Muscle of back (tissue), 11 donors: ENCODE data around the gene NAPB. TPM values are rescaled to one million over a fixed set of nuclear protein-coding genes. Genes with fewer than 3 reads are reported as not detected.

Experiments
- DNase-seq, 3 donors: peaks; one replicate each; pipeline versions ENCODE4 v3.0.0 to v3.0.0-alpha.2; 2013
- polyA plus RNA-seq, 10 donors: library from polyadenylated mRNA; unstranded; fragments of 120-200 nt; gene quantifications; one replicate each; pipeline ENCODE4 v1.2.1, GENCODE V29; 2013; ENCODE audit not compliant: insufficient read length in 10 of 10

Gene NAPB
- polyA plus RNA-seq, 10 donors = 5.0 to 12.9 (median 7.6) TPM

- DNase-seq = no peak
Measured at GRCh38 chr20:23407781-23408464, 13.4 kb downstream of the NAPB start.

DNA sequence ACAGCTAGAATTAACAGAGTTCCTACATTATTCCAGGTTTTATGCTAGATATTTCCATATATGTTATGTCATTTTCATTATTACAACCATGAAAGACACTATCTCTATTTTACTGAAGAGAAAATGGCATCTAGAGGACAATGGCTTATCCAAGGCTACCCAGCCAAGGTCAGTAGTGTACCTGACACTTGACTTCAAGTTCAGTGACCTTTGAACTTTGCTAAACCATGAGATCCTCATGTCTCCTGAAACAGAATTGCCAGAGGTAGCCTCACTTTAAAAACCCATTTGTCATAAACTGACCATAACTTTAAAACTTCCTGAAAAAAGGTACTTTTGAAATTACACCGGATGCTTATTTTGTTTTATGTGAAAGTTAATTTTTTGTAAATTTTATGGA lies 14.4 kb downstream of the NAPB start:
- no peak for DNase-seq

GRCh38 chr20:23404196-23404595 lies 17.1 kb downstream of the NAPB start:
- DNase-seq = no peak

DNA sequence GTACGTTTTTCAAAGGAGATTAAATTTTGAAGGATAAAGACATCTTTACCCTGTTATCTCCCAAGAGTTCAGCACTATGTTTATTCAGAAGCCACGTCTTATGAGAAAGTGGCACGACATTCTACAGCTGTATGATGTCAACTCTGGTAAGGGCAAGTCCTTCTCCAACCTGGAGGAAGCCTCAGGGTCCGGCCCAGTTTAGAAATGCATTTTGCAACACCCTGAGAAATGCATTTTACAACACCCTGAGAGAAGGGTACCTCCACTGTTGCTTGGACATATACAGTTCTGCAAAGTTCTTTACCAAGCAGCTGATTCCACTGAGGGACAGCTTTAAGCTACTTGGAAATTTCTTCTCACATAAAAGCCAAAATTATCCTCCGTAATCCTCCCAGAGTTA lies 17.5 kb downstream of the NAPB start:
- no peak for DNase-seq

- no peak for DNase-seq
Measured at GRCh38 chr20:23401051-23401450, 20.2 kb downstream of the NAPB start.

DNA sequence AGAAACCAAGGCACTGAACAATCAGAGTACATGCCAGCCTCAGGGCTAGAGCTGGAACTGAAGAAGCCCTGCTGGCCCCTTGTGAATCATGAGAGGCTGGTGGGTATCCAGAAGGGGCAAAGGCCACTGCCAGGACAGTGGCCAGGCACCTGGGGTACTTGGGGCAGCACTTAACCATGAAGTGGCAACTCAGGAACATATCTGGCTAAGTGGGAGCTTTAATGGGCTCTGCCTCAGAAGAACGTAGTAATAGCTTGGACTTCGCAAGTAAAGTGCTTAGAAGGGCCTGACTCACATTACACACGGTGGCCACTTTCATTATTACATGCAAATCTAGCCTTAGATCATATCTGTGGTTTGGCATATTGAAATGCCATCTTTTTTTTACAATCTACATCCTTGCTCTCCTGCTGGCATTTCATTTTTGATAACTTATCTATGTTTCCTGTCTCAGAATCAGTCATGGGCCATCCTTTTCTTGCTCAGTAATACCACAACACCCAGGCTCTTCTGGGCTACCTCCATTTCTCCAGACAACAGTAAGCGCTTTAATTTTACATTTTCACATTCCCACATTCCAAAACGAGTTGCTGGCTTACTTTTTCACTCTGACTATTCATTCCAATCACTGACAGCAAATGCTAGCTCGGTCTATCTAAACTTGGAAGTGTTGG lies 21.6 kb downstream of the NAPB start:
- DNase-seq = no peak

- DNase-seq = no peak
Measured at GRCh38 chr20:23397961-23398360, 23.3 kb downstream of the NAPB start.

- DNase-seq = no peak
Measured at GRCh38 chr20:23396950-23397627, 24.2 kb downstream of the NAPB start.

GRCh38 chr20:23393996-23394775 lies 27.1 kb downstream of the NAPB start:
- DNase-seq = no peak

GRCh38 chr20:23391707-23392310 lies 29.5 kb downstream of the NAPB start:
- DNase-seq = no peak

DNA sequence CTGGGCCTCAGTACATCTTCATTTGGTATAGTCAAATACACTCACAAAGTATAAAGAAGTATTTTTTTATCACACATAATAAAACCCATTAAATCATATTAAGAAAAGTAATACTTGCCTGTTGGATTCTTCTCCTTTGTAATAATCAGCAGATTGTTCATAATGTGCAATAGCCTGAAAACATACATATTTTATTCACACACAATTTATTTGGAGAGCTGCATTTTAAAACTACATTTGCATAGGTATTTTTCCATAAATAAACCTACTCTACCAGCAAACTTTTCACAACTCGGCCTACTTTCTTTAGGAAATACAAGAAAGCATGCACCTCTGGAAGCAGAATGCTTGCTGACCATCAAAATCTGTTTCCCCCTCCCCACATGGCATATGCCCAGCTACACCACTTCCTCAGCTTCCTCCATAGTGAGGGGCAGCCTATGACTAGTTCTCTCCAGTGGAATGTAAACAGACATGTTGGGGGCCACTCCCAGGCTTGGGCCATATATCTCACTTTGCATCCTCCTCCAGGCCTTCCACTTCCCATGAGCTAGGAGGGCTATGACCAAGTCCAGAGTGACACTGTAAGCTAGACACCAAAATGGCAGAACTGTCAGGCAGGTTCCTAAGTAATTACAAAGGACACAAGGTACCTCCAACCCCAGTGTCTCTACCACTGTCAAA lies 31.1 kb downstream of the NAPB start:
- DNase-seq = no peak

GRCh38 chr20:23387118-23387443 lies 34.2 kb downstream of the NAPB start:
- no peak for DNase-seq

DNA sequence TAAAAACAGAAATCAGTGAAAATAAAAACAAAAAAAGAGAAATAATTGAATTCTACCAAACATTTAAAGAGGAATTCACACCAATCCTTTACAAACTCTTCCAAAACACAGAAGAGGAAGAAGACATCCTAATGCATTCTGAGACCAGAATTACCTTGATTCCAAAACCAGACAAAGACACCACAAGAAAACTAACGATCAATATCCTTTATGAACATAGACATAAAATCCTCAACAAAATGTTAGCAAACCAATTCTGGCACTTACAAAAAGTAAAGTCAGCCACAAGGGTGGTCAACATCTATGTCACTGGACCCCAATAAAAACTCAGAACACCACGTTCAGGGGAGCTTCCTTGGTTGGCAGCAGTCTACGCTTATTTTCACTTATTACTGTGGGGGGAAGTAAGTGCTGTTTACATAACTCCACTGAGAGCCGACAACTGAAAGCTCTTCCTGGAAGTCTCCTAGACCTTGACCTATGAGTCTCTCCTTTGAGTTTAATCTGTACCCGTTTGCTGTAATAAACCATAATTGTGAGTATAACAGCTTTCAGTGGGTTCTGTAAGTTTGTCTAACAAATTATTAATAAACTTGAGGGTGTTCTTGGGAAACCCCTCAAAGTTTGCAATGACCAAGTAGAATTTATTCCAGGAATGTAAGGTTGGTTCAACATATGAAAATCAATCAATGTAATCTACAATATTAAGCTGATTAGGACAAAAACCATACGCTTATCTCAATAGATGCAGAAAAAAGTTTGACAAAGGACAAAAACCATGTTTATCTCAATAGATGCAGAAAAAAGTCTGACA lies 34.8 kb downstream of the NAPB start:
- no peak for DNase-seq

- DNase-seq = no peak
Measured at GRCh38 chr20:23381876-23382275, 39.4 kb downstream of the NAPB start.

GRCh38 chr20:23379772-23380171 lies 41.5 kb downstream of the NAPB start:
- DNase-seq = no peak

DNA sequence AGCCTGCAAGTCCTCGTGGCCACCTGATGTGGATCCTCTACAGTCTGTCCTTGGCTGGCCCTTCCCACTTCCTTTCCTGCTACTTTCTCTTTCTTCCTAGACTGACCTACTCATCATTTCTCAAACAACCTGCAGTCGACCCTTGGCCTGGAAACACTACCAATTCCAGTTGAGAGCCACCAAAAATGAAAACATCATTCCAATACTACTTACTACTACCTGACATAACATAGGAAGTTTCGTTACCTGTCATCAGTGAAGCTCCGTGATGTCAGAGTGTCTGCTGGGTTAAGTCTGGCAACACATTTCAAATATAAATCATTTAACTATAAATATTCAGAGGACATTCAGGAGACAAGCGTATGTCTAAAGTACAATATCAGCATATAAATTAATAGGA lies 45.5 kb downstream of the NAPB start:
- DNase-seq = no peak

DNA sequence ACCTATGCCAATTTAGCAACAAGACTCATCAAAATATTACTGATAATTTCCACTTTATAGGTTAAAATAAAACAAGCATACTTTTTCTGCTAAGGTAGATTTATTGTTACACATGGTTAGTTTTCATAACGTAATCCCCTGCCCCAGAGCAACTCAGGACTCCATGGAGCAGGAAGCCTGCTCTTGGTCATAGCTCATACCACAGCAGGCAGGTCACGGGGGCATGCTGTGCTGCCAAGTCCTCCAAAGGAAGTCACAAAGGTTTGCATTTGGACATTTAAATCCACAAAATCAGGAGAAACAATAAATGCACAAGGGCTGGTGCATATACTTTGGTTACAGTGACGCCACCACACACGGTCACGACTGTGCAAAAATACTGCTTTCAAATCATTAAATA lies 46.8 kb downstream of the NAPB start:
- DNase-seq = no peak

DNA sequence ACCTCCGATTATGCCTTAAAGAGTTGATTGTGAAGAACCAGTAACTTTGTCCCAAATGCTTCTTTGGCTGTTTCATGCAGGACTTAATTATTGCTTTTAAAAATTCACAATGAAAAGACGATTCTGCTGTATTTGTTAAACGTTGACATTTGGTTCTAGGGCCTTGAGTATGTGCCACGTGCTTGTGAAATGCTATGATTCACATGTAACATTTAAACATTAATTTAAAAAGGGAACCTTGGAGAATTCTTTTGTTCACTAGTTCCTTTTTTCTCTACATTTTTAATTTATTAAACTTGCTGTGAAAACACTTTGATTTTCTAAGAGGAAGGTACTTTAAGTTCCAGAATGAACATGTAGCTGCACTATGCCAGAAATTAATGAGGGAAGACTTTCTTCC lies 49.8 kb downstream of the NAPB start:
- no peak for DNase-seq

- no peak for DNase-seq
Measured at GRCh38 chr20:23370873-23371272, 50.4 kb downstream of the NAPB start.

- DNase-seq = no peak
Measured at GRCh38 chr20:23370274-23370673, 51.0 kb downstream of the NAPB start.
